Subcutaneous adipose tissue (tissue), 4 donors: ENCODE data around the gene DPP6. TPM values are rescaled to one million over a fixed set of nuclear protein-coding genes. Genes with fewer than 3 reads are reported as not detected.

Experiments
- total RNA-seq, 4 donors: library from RNA; depleted of rRNA; stranded (reverse); fragments of >200 nt; gene quantifications; one replicate each; pipeline ENCODE4 v1.1.0, GENCODE V29; 2016
- TF ChIP-seq, protein P1 (sequence below): fragments of 450-650 bp; IDR thresholded peaks from one replicate; pipeline ENCODE4 v1.5.1; 2016; ENCODE audit warnings: low read depth, mild to moderate bottlenecking, control low read depth, antibody characterized with exemption, moderate library complexity

DPP6 gene
- total RNA-seq, 4 donors from 2014 or later = 0.19 to 2.0 (median 0.85) TPM; not detected in 1

DNA sequence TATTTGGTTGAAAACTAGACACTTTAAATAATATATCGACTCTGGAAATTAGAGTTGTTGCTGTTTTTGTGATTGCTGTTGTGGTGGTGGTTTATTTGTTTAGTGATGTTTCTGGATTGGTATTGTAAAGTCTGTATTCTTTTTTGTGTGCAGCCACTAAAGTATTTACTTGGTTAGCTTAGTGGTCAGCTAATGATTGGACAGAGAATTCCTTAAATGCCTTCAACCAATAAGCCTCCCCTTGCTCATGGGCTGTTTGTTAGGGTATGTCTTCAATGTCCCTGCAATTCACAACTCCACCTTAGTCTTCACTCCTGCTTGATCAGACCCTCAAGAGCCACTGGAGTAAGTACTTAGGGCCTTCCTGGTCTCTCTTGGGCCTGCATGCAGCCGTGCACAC is 879.7 kb downstream of the DPP6 start:
- TF ChIP-seq, protein P1, sequence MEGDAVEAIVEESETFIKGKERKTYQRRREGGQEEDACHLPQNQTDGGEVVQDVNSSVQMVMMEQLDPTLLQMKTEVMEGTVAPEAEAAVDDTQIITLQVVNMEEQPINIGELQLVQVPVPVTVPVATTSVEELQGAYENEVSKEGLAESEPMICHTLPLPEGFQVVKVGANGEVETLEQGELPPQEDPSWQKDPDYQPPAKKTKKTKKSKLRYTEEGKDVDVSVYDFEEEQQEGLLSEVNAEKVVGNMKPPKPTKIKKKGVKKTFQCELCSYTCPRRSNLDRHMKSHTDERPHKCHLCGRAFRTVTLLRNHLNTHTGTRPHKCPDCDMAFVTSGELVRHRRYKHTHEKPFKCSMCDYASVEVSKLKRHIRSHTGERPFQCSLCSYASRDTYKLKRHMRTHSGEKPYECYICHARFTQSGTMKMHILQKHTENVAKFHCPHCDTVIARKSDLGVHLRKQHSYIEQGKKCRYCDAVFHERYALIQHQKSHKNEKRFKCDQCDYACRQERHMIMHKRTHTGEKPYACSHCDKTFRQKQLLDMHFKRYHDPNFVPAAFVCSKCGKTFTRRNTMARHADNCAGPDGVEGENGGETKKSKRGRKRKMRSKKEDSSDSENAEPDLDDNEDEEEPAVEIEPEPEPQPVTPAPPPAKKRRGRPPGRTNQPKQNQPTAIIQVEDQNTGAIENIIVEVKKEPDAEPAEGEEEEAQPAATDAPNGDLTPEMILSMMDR = no peak

DNA sequence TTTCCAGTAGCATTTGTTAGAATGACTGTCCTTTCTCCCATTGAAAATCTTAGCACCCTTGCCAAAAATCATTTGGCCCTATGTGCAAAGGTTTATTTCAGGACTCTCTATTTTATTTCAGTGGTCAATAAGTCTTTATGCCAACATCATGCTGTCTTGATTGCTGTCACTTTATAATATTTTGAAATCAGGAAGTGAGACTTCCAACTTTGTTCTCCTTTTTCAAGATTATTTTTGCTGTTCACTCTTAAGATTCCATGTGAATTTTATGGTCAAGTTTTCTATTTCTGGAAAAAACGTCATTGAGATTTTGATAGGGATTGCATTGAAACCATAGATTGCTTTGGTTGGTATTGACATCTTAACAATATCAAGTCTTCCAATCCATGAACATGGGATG is 885.6 kb downstream of the DPP6 start:
- TF ChIP-seq, protein P1 = no peak

DNA sequence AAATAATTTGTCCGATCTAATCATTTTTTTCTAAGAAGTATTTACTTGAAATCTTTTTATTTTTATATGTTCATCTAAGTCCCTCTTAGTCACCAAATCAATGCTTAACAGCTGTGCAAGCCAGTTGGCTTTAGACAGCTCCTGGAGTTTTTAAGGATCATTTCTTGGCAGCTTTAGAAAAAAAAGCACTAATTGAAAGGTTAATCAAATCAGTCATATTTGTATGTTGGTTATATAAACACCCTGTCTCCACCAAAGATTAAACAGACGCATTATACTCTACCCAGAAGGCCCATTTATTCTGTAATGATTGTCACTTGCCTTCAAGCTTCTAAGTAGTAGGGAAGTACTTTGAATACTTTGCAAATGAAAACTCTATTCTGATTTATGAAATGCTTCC is 890.5 kb downstream of the DPP6 start:
- TF ChIP-seq, protein P1 = no peak
